ENCODE results near the gene CARD9. TPM values are rescaled to one million over a fixed set of nuclear protein-coding genes. Genes with fewer than 3 reads are reported as not detected.

The CARD9 gene
- total RNA-seq, 1 donor from 2014 or later = 0.94 TPM

- no peak for DNase-seq (ENCODE audit: extremely low spot score, unreplicated experiment)
- Mint-ChIP-seq H3K27ac (ENCODE audit: unreplicated experiment) (no peak overlapping the region), H3K36me3 (ENCODE audit: unreplicated experiment) (no peaks in the 10 kb centered on the region), H3K27me3 (ENCODE audit: unreplicated experiment) (no peaks in the 10 kb centered on the region), H3K4me3 (ENCODE audit: unreplicated experiment) (no peak overlapping the region), H3K9me3 (ENCODE audit: unreplicated experiment) (no peaks in the 10 kb centered on the region), H3K4me1 (ENCODE audit: unreplicated experiment) (peaks cover 10% of the 10 kb centered on the region)
- TF ChIP-seq CTCF (IDR thresholded peaks at IDR 0.05) = no peak
Measured at GRCh38 chr9:136351252-136351800, 22.1 kb downstream of the CARD9 start.

- no peak for TF ChIP-seq CTCF (IDR thresholded peaks at IDR 0.05)
- Mint-ChIP-seq H3K36me3 (ENCODE audit: unreplicated experiment) (no peaks in the 10 kb centered on the region), H3K9me3 (ENCODE audit: unreplicated experiment) (no peaks in the 10 kb centered on the region), H3K4me3 (ENCODE audit: unreplicated experiment) (no peak overlapping the region), H3K27me3 (ENCODE audit: unreplicated experiment) (no peaks in the 10 kb centered on the region), H3K27ac (ENCODE audit: unreplicated experiment) (no peak overlapping the region), H3K4me1 (ENCODE audit: unreplicated experiment) (peaks cover 23% of the 10 kb centered on the region)
- DNase-seq (ENCODE audit: extremely low spot score, unreplicated experiment) = no peak
Measured at GRCh38 chr9:136349546-136349945, 23.9 kb downstream of the CARD9 start.

DNA sequence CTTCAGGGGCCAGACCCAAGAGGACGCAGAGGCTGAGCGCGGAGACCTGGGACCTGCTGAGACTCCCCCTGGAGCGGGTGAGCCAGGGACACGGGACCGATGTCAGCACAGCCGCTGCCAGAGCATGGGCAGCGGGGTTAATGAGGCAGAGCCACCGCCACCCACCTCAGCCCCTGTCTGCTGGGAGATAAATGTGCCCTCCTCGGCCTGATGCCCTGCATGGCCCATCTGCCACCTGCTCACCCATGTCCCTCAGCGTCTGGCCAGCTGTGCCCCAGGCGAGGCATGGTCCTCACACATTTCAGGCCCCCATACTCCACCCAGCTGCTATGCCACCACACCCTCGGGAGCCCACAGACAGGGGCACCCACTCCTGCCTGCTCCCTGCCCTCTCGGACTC is 24.8 kb downstream of the CARD9 start:
- no peaks in the 10 kb centered on the region for H3K36me3 Mint-ChIP-seq (ENCODE audit: unreplicated experiment)

DNA sequence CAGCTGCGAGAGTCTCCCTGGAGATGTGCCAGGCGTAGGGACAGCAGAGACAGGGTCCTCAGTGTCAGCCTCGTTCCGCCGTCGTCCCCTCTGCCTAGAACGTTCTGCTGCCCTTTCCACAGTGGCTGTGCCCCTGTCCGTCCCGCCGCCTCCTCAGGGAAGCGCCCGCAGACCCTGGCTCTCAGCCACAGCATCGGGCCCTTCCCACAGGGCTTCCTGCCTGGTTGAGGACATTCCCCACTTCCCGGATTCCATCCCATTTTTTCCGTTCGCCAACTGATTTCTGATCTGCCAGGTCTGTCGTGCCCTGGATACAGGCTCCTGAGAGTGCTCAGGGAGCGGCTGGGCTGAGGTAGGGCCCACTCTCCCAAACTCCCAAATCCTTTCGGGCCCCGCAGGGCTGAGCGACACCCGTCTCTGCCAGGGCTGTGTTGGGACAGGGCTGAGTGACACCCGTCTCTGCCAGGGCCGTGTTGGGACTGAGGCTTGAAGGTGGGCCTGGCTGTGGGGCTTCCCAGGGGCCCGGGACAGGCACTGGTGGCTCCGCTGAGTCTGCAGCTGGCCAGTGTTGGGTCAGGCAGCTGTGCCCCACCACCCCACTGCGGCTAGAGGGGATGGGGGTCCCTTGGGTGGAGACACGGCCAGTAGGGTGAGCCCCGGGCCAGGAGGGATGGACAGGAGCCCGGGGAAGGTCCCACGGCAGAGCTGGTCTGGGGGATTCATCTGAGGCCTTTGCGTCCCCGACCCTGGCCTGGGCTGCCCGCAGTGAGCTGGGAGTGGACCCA is 25.8 kb downstream of the CARD9 start:
- Mint-ChIP-seq H3K27me3 (ENCODE audit: unreplicated experiment) (no peaks in the 10 kb centered on the region), H3K36me3 (ENCODE audit: unreplicated experiment) (no peaks in the 10 kb centered on the region), H3K27ac (ENCODE audit: unreplicated experiment) (no peak overlapping the region), H3K9me3 (ENCODE audit: unreplicated experiment) (no peaks in the 10 kb centered on the region), H3K4me1 (ENCODE audit: unreplicated experiment) (peaks cover 21% of the 10 kb centered on the region), H3K4me3 (ENCODE audit: unreplicated experiment) (no peak overlapping the region)
- no peak for DNase-seq (ENCODE audit: extremely low spot score, unreplicated experiment)
- no peak for TF ChIP-seq CTCF (IDR thresholded peaks at IDR 0.05)

More for the DNA sequence above, 24.8 kb downstream of the CARD9 start:
- no peak for TF ChIP-seq CTCF (IDR thresholded peaks at IDR 0.05)
- no peak for DNase-seq (ENCODE audit: extremely low spot score, unreplicated experiment)
- Mint-ChIP-seq H3K9me3 (ENCODE audit: unreplicated experiment) (no peaks in the 10 kb centered on the region), H3K4me3 (ENCODE audit: unreplicated experiment) (no peak overlapping the region), H3K27me3 (ENCODE audit: unreplicated experiment) (no peaks in the 10 kb centered on the region), H3K4me1 (ENCODE audit: unreplicated experiment) (peaks cover 18% of the 10 kb centered on the region), H3K27ac (ENCODE audit: unreplicated experiment) (no peak overlapping the region)

GRCh38 chr9:136346927-136347465 is 26.5 kb downstream of the CARD9 start:
- Mint-ChIP-seq H3K4me1 (ENCODE audit: unreplicated experiment) (peaks cover 25% of the 10 kb centered on the region), H3K27ac (ENCODE audit: unreplicated experiment) (no peak overlapping the region), H3K9me3 (ENCODE audit: unreplicated experiment) (no peaks in the 10 kb centered on the region), H3K36me3 (ENCODE audit: unreplicated experiment) (no peaks in the 10 kb centered on the region), H3K27me3 (ENCODE audit: unreplicated experiment) (no peaks in the 10 kb centered on the region), H3K4me3 (ENCODE audit: unreplicated experiment) (no peak overlapping the region)
- TF ChIP-seq CTCF (IDR thresholded peaks at IDR 0.05) = no peak
- DNase-seq (ENCODE audit: extremely low spot score, unreplicated experiment) = no peak

Data from osteocyte (in vitro differentiated cells).